H1 (cell line): ENCODE measurements around the gene SCYL3. TPM values are rescaled to one million over a fixed set of nuclear protein-coding genes. Genes with fewer than 3 reads are reported as not detected.

Source experiments
- CTCF ChIA-PET: fragments of 300-600 bp; sonication (Branson Sonifier 250); formaldehyde crosslinking; loops from one replicate; lab custom pipeline; 2021; ENCODE audit not compliant: partially characterized antibody; lab: Charles Lee
- POLR2A ChIA-PET: fragments of 300-600 bp; sonication (Branson Sonifier 250); formaldehyde crosslinking; loops from one replicate; lab custom pipeline; 2021; ENCODE audit warnings: inconsistent platforms; ENCODE audit not compliant: partially characterized antibody; lab: Charles Lee
- DNase-seq, 2 experiments: peaks; one replicate each; pipeline versions ENCODE4 v3.0.0 to v3.0.0-alpha.2; 2010 to 2022; ENCODE audit warnings: low spot score in 2 of 2, low read depth in 1 of 2, mixed read lengths in 1 of 2
- FAIRE-seq: peaks from 2 replicates; lab custom pipeline; 2011; peaks lifted over from hg19 to GRCh38; lab: Jason Lieb, UNC
- H2AFZ ChIP-seq: 2 replicates; pipeline ENCODE4 v1.8.1; 2012; ENCODE audit warnings: low read length, inconsistent platforms
- H2AK5ac ChIP-seq: 2 replicates; pipeline ENCODE4 v1.6.1; 2013; ENCODE audit warnings: low read depth, low read length
- H2BK120ac ChIP-seq: replicated peaks from 2 replicates; pipeline ENCODE3; 2013; ENCODE audit warnings: low read depth, low read length, inconsistent platforms
- H2BK12ac ChIP-seq: 2 replicates; pipeline ENCODE4 v1.6.1; 2013; ENCODE audit warnings: low read depth, low read length
- H2BK15ac ChIP-seq: 2 replicates; pipeline ENCODE4 v1.6.1; 2013; ENCODE audit warnings: low read length
- H2BK20ac ChIP-seq: 2 replicates; pipeline ENCODE4 v1.6.1; 2013; ENCODE audit warnings: low read length
- H2BK5ac ChIP-seq: 2 replicates; pipeline ENCODE4 v1.6.1; 2013; ENCODE audit warnings: low read depth, low read length
- H3K14ac ChIP-seq: 2 replicates; pipeline ENCODE4 v1.6.1; 2013; ENCODE audit warnings: inconsistent platforms; ENCODE audit not compliant: insufficient read length
- H3K18ac ChIP-seq: 2 replicates; pipeline ENCODE4 v1.6.1; 2013; ENCODE audit warnings: low read length; ENCODE audit errors: extremely low read depth
- H3K23ac ChIP-seq: 2 replicates; pipeline ENCODE4 v1.6.1; 2013; ENCODE audit warnings: inconsistent platforms; ENCODE audit not compliant: insufficient read length
- H3K23me2 ChIP-seq: 2 replicates; pipeline ENCODE4 v1.6.1; 2013; ENCODE audit warnings: low read depth, low read length
- H3K27ac ChIP-seq: 2 replicates; pipeline ENCODE4 v1.6.1; 2011; ENCODE audit warnings: low read depth, low read length, inconsistent platforms
- H3K27me3 ChIP-seq, 4 experiments: replicated peaks in 1 of 4; 1 replicate in 1 of 4; 2 replicates in 3 of 4; pipeline versions ENCODE4 v1.6.1 to v1.8.1; 2011 to 2013; ENCODE audit warnings: low read length in 3 of 4, mild to moderate bottlenecking in 3 of 4, inconsistent platforms in 2 of 4, mixed read lengths in 2 of 4, moderate library complexity in 1 of 4; ENCODE audit not compliant: control insufficient read depth in 3 of 4, insufficient read depth in 3 of 4; ENCODE audit errors: extremely low read depth in 1 of 4
- H3K36me3 ChIP-seq, 4 experiments: 2 replicates each; pipeline versions ENCODE4 v1.6.1 to v1.8.1; 2011 to 2013; ENCODE audit warnings: mild to moderate bottlenecking in 4 of 4, low read length in 3 of 4, moderate library complexity in 2 of 4, control low read depth in 1 of 4, inconsistent platforms in 1 of 4; ENCODE audit not compliant: insufficient read depth in 4 of 4, control insufficient read depth in 2 of 4
- H3K4ac ChIP-seq: replicated peaks from 2 replicates; pipeline ENCODE3; 2013; ENCODE audit warnings: low read length, low read depth, mixed read lengths, inconsistent platforms; ENCODE audit not compliant: insufficient read length
- H3K4me1 ChIP-seq, 4 experiments: replicated peaks in 1 of 4; 1 replicate in 1 of 4; 2 replicates in 3 of 4; pipeline versions ENCODE4 v1.6.1 to v1.8.1; 2011 to 2013; ENCODE audit warnings: low read length in 3 of 4, inconsistent platforms in 2 of 4, mixed read lengths in 1 of 4; ENCODE audit not compliant: insufficient read depth in 4 of 4, control insufficient read depth in 3 of 4
- H3K4me2 ChIP-seq, 2 experiments: 2 replicates each; pipeline versions ENCODE4 v1.6.1 to v1.8.1; 2011 to 2013; ENCODE audit warnings: low read depth in 2 of 2, low read length in 2 of 2, control low read depth in 1 of 2, inconsistent platforms in 1 of 2, mild to moderate bottlenecking in 1 of 2; ENCODE audit not compliant: insufficient read depth in 1 of 2
- H3K4me3 ChIP-seq, 4 experiments: fragments of 200-600, 300-600 bp in 1 of 4; sonication (generic), shearing (Covaris generic), sonication (Bioruptor Twin) in 1 of 4; 2 replicates each; pipeline versions ENCODE4 v1.5.1 to v1.8.1; 2011 to 2016; ENCODE audit warnings: low read length in 4 of 4, low read depth in 3 of 4, control low read depth in 2 of 4, inconsistent platforms in 2 of 4, mild to moderate bottlenecking in 2 of 4, mixed read lengths in 1 of 4, moderate library complexity in 1 of 4; ENCODE audit not compliant: insufficient read depth in 2 of 4; ENCODE audit errors: extremely low read depth in 1 of 4
- H3K56ac ChIP-seq: replicated peaks from 2 replicates; pipeline ENCODE3; 2013; ENCODE audit warnings: low read depth, mild to moderate bottlenecking, mixed read lengths, low read length, inconsistent platforms; ENCODE audit not compliant: insufficient read length
- H3K79me1 ChIP-seq: 2 replicates; pipeline ENCODE4 v1.6.1; 2013; ENCODE audit warnings: low read depth, low read length, control low read depth
- H3K79me2 ChIP-seq, 2 experiments: 2 replicates each; pipeline versions ENCODE4 v1.6.1 to v1.8.1; 2012 to 2013; ENCODE audit warnings: low read length in 2 of 2, mild to moderate bottlenecking in 2 of 2, inconsistent platforms in 1 of 2; ENCODE audit not compliant: insufficient read depth in 2 of 2, control insufficient read depth in 1 of 2
- H3K9ac ChIP-seq, 4 experiments: replicated peaks in 1 of 4; 1 replicate in 1 of 4; 2 replicates in 3 of 4; pipeline versions ENCODE4 v1.6.1 to v1.8.1; 2011 to 2013; ENCODE audit warnings: low read depth in 3 of 4, low read length in 3 of 4, control low read depth in 2 of 4, mild to moderate bottlenecking in 2 of 4, moderate library complexity in 2 of 4, inconsistent platforms in 1 of 4; ENCODE audit errors: extremely low read depth in 1 of 4
- H3K9me3 ChIP-seq, 2 experiments: 2 replicates each; pipeline versions ENCODE4 v1.6.1 to v1.8.1; 2012 to 2013; ENCODE audit warnings: mild to moderate bottlenecking in 2 of 2, moderate library complexity in 2 of 2, control low read depth in 1 of 2, inconsistent platforms in 1 of 2, low read depth in 1 of 2, low read length in 1 of 2, mixed read lengths in 1 of 2; ENCODE audit not compliant: insufficient read depth in 2 of 2
- H4K20me1 ChIP-seq, 2 experiments: replicated peaks in 1 of 2; 2 replicates each; pipeline versions ENCODE3 to v1.8.1; 2011 to 2013; ENCODE audit warnings: inconsistent platforms in 2 of 2, low read length in 2 of 2, mild to moderate bottlenecking in 1 of 2; ENCODE audit not compliant: insufficient read depth in 2 of 2, control insufficient read depth in 1 of 2
- H4K5ac ChIP-seq: 2 replicates; pipeline ENCODE4 v1.6.1; 2013; ENCODE audit warnings: low read length, low read depth, mixed read lengths, inconsistent platforms; ENCODE audit not compliant: insufficient read length
- H4K8ac ChIP-seq: 2 replicates; pipeline ENCODE4 v1.8.0; 2013; ENCODE audit warnings: mild to moderate bottlenecking, moderate library complexity, low read length, inconsistent platforms; ENCODE audit not compliant: insufficient read depth; ENCODE audit errors: extremely low read depth
- H4K91ac ChIP-seq: replicated peaks from 2 replicates; pipeline ENCODE3; 2013; ENCODE audit warnings: low read length, mixed read lengths, inconsistent platforms; ENCODE audit not compliant: insufficient read length
- EZH2 ChIP-seq: fragments of 200-600 bp; sonication (generic); IDR thresholded peaks from 2 replicates; pipeline ENCODE4 v1.7.1; 2012; ENCODE audit warnings: low read depth, mild to moderate bottlenecking, moderate library complexity, low read length, inconsistent platforms; ENCODE audit not compliant: severe bottlenecking
- KDM4A ChIP-seq: IDR thresholded peaks from one replicate; pipeline ENCODE4 v1.7.1; 2012; ENCODE audit warnings: low read depth, mild to moderate bottlenecking, moderate library complexity, low read length, inconsistent platforms; ENCODE audit not compliant: severe bottlenecking
- NRF1 ChIP-seq: IDR thresholded peaks from 2 replicates; pipeline ENCODE4 v1.6.1; 2011; ENCODE audit warnings: mild to moderate bottlenecking, low read depth, low read length, improper control_type of control experiment
- WGBS, 2 experiments: shearing (Covaris generic) in 1 of 2; methylation state at CpG; one replicate each; pipeline versions ENCODE4 v1.1.6 to v1.1.7; 2013 to 2015; ENCODE audit warnings: low lambda C conversion rate in 2 of 2, mixed read lengths in 2 of 2, inconsistent platforms in 1 of 2, low coverage in 1 of 2, missing lambda C conversion rate in 1 of 2; ENCODE audit not compliant: insufficient replicate concordance in 2 of 2, insufficient coverage in 1 of 2, insufficient read length in 1 of 2; ENCODE audit errors: extremely low coverage in 1 of 2, missing lambda C conversion rate in 1 of 2; 5-methylcytosine and 5-hydroxymethylcytosine counted together
- polyA plus RNA-seq, 7 experiments: library from polyadenylated mRNA; depleted of rRNA in 3 of 7; stranded (reverse) in 5 of 7; unstranded in 2 of 7; fragments of >200 nt in 5 of 7; fragments of 200-250 nt in 2 of 7; gene quantifications; 1 replicate in 5 of 7; 2 replicates in 1 of 7; 4 replicates in 1 of 7; pipeline versions ENCODE4 v1.2.1 to v1.2.3, GENCODE V29; 2011 to 2013; ENCODE audit warnings: missing spikeins in 2 of 7, mixed read lengths in 2 of 7
- total RNA-seq: library from RNA; stranded (reverse); fragmentation: NEBNext Ultra II Directional; extraction: Animal tissue kit (Norgen Biotek cat#: 25700); gene quantifications from 2 replicates; pipeline ENCODE4 v1.2.1, GENCODE V29; 2021

Gene SCYL3
- total and polyA plus RNA-seq, 2 of the 8 experiments (the other 6 are each of a cell fraction or from before 2014, with no cell fraction given): 2.7 to 5.3 TPM

DNA sequence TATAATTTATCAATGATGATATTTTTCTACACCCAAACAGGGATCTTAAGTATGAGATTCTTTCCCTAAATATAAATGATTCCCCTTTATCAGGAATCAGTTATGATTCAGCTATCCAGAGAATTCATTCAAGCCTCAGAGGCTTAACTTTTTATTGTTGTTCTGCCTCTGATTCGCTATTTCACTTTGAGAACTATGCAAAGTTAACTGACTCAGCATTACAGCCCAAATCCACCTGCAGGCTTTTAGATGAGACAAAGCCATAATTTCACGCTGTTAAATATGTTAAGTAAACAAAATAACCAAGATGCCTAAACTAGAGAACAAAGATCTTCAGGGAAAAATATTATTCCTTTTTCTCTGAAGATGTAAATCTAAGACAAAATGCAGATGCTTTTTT lies 8.5 kb downstream of the SCYL3 start:
- H4K8ac ChIP-seq: no peak overlapping the region
- WGBS, 2 experiments: 98% methylated on average over 2 of the region's 2 CpGs; no CpG with 5 or more reads in 1 of the 2 experiments
- no peak overlapping the region for H3K9ac ChIP-seq
- no peak overlapping the region for H2BK15ac ChIP-seq
- no peak overlapping the region for H2BK120ac ChIP-seq
- TF ChIP-seq KDM4A: no peak
- TF ChIP-seq NRF1: no peak
- no peak for TF ChIP-seq EZH2
- TF ChIP-seq, all 59 proteins: peak for 0
- H2BK5ac ChIP-seq: no peak overlapping the region
- no peak overlapping the region for H2BK20ac ChIP-seq
- H3K79me2 ChIP-seq: peaks cover 0 to 9% of the 10 kb centered on the region in 2 experiments; a peak in 1 of 4 replicates
- H3K27me3 ChIP-seq: no peaks in the 10 kb centered on the region
- H3K23ac ChIP-seq: no peak overlapping the region
- H3K79me1 ChIP-seq: peaks cover 2% of the 10 kb centered on the region; the same call in 1 of the 2 replicates
- H3K4me3 ChIP-seq: no peak overlapping the region
- no peak overlapping the region for H3K56ac ChIP-seq
- peaks cover 0 to 7% of the 10 kb centered on the region in 2 experiments; a peak in 1 of 4 replicates for H3K9me3 ChIP-seq
- H2BK12ac ChIP-seq: no peak overlapping the region
- CTCF ChIA-PET: no interaction called here
- FAIRE-seq (no peak), DNase-seq (no peak)
- H3K4ac ChIP-seq: no peak overlapping the region
- no peak overlapping the region for H2AFZ ChIP-seq
- H3K27ac ChIP-seq: no peak overlapping the region
- H4K5ac ChIP-seq: no peak overlapping the region
- no peaks in the 10 kb centered on the region; the same call in 1 of the 2 replicates for H3K23me2 ChIP-seq
- H3K4me1 ChIP-seq: no peaks in the 10 kb centered on the region; a peak in 1 of 7 replicates
- H3K4me2 ChIP-seq: no peak overlapping the region
- H4K20me1 ChIP-seq: peaks cover 0 to 3% of the 10 kb centered on the region in 2 experiments
- no peak overlapping the region for H4K91ac ChIP-seq
- no peak overlapping the region for H2AK5ac ChIP-seq
- no peak overlapping the region for H3K18ac ChIP-seq
- peaks cover 0 to 19% (median 10%) of the 10 kb centered on the region in 4 experiments; a peak in 4 of 8 replicates for H3K36me3 ChIP-seq
- POLR2A ChIA-PET: no interaction called here
- no peak overlapping the region for H3K14ac ChIP-seq
